HS-5 (cell line): ENCODE data around the gene UNC119.

ENCODE experiments used
- DNase-seq: peaks from one replicate; pipeline ENCODE4 v3.0.0-alpha.2; 2012; ENCODE audit warnings: low read depth

UNC119 gene

DNA sequence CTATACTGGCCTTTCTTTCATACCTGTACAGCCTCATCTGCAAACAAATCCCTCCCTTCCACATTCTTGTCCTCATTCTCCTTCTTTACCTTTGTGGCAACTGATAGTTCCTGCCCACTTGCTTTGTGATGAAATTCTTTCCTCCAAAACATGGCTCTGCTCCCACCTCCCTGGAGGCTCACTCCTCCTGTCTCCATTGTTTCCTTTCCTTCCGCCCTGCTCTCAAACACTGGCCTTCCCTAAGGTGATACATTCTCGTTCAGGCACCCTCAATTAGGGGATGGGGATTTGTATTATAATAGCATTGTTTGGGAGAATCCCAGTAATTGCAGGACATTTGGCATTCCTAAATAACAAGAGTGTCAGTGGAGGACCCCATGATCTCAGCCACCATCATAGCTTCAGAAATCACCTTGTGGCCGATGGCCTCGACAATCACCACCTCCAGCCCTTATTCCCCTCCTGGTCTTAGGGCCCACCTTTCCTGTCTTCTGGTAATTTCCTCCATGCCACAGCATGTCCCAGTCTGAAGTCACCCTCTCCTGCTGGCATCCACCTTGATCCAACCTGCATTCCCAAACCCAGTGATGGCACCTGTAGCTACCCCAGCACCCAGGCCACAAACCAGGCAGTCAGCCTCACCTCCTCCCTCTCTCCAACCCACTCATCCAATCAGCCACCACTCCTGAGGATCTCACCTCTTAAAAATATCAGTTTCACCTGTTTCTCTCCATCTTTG is 7.9 kb downstream of the UNC119 start:
- no peak for DNase-seq

DNA sequence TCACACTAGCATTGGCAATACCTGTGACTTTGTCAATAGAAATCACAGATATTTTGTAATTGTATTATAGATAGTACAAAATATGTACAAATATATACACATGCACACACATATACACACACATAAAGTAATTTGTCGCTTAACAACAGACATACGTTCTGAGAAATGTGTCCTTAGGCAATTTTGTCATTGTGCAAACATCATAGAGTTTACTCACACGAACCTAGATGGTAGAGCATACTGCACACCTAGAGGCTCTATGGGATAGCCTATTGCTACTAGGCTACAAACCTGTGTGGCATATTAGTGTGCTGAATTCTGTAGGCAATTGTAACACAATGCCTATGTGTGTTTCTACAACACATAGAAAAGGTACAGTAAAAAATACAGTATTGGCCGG is 11.0 kb downstream of the UNC119 start:
- DNase-seq: no peak

DNA sequence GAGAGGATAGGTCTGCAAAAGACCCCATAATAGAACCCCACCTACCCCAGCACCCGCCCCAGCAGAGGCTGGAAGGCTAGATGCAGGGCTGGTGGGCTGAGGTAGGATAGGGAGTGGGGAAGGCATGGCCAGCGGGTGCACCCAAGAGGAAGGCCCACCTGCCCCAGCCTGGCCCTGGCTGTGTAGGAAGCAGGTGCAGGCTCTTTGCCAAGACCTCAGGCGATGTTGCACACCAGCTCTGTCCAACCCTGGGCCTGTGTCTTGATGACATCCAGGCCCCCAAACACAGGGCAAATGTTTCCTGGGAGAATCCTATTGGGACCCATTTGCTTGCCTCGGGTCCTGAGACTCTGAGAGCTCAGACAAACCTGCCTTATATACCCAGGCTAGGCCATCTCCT is 12.2 kb downstream of the UNC119 start:
- DNase-seq: no peak

DNA sequence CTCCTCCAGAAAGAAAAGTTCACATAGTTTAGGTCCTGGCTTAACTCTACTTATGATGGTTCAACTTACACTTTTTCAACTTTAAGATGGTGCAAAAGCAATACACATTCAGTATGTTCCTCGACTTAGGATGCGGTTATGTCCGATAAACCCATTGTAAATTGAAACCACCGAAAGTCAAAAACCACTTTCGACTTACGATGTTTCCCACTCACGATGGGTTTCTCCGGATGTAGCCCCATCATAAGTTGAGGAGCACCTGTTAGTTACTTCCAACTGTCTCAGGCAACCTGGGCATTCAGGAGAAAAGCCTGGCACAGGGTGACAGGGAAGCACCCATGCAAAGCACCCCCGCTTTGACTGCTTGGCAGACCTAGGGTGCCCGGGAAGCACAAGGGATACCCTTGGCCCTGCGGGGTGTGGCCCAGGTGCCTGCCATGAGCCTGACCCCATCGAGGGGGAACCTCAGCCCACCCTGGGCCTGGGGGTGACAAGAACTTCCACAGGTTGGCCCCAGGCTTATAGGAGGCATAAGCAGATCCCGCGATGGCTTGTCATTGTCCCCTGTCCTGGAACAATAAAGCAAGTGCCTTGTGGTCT is 14.0 kb downstream of the UNC119 start:
- DNase-seq: no peak

DNA sequence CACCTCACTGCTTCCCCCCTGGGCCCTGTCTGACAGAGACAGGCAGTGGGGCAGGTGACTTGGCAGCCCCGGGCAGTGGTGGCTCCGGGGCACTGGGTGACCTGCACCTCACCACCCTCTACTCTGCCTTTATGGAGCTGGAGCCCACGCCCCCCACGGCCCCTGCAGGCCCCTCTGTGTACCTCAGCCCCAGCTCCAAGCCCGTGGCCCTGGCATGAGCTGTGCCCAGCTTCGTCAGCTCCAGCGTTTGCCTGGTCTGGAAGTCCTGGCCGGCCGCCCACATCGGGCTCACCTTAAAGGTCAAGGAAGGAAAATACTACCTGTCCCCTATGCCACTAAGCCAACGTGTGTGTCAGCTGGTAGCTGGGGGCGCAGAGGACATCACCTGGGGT is 15.2 kb downstream of the UNC119 start:
- no peak for DNase-seq

DNA sequence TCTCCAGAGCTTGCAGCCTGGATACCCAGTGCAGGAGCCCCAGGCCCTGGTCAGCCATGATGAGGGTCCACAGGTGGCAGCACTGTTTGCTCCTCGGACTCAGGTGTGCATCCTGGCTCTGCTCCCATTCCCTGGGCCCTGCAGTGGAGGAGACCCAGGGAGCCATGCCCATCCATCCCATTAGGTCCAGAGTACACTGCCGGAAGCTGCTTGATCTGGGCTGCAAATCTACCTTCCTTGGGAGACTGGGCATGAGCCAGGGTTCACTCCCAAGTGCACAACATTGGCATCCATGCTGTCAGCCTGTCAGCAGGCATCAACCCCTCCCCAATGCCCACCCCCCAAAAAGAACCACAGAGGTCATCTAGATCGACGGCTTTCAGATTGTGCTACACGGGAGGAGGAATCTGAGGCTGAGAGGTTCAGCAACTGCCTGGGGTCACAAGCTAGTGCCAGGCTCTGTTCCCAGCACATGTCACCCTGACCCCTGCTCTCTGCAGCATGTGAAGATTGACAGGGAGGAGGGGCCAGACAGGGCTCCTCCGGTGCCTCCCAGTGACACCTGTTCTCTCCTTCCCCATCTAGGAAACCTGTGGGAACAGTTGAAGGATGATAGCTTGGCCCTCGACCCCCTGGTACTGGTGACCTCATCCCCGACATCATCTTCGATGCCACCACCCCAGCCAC is 15.7 kb downstream of the UNC119 start:
- DNase-seq: no peak

DNA sequence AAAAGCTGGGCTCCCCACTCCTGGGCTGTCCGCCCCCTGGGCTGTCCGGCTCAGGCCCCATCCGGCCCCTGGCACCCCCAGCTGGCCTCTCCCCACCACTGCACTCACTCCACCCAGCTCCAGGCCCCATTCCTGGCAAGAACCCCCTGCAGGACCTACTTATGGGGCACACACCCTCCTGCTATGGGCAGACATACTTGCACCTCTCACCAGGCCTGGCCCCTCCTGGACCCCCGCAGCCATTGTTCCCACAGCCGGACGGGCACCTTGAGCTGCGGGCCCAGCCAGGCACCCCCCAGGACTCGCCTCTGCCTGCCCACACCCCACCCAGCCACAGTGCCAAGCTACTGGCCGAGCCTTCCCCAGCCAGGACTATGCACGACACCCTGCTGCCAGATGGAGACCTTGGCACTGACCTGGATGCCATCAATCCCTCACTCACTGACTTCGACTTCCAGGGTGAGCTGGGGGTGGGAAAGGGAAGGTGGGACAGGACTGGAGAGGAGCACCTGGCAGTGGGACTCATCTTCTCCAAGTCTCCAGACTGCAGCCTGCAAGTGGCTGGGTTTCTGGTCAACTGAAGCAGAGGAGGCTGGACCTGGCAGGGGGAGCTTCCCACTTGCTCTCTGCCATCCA is 17.6 kb downstream of the UNC119 start:
- DNase-seq: no peak

DNA sequence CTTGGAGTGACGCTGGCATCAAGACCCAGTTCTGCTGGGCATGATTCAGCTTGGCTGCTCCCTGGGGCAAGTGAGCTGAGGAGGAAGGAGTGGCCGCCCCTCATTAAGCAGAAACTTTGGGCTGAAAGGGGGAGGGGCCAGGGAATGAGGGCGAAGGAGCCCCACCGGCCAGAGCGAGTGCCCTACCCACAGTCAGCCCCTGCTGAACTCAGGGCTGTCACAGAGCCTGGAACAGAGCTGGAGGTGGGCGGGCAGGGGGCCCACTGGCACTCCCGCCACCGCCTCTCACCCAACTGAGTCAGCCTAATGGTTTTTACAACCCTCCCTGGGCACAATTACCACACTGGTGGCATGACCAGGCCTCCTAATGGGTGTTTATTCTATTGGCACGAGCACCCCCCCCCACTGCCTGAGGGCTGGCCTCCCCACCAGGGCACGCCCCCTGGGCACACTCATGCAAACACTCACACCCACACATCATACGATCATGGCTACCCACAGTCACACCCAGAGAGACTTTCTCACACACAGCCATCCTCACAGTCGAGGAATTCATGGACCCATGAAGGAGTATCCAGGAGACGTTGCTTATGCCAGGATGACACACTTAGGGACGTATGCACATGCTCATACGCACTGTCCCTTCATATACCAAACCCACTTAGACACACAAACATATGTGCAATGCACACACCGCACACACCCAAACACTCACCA is 19.2 kb downstream of the UNC119 start:
- DNase-seq: no peak

DNA sequence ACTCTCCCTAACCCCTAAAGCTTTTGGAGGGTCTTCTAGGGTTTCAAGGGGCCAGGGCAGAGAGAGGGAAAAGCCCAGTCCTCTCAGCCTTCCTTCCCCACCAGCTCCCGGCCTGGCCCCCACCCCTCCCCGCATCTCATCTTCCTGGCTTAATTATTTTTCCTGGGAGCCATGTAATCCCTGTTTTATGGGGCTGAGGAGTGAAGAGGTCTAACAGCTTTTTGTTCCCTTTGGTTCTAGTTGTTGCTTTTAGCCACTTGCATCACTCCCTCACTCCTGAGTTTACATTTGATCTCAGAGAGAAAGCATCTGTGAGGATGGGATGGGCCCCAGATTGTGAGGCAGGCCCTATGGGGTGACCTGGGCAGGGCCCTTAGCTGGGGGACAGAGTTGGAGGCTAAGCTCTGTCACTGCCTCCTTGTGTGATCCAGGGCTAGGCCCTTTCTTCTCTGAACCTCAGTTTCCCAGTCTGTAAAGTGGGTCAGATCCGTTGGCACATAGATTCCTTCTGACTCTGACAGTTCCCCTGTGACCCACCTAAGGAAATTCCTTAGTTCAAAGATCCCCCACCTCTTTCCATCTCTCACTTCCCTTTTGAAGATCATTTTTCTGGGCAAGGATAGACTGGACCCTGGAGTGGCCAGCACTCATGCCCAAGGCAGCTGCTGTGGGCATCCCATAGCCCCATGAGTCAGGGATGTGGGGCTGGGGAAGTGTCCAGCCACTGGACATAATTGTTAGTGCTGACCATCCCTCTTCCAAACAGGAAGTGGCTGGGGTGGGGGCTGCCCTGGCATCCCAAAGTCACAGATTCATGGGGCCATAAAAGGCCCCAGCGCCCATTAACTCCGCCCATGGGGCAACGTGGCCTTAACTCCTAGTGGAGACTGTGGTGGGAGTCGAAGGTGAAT is 20.1 kb downstream of the UNC119 start:
- no peak for DNase-seq

DNA sequence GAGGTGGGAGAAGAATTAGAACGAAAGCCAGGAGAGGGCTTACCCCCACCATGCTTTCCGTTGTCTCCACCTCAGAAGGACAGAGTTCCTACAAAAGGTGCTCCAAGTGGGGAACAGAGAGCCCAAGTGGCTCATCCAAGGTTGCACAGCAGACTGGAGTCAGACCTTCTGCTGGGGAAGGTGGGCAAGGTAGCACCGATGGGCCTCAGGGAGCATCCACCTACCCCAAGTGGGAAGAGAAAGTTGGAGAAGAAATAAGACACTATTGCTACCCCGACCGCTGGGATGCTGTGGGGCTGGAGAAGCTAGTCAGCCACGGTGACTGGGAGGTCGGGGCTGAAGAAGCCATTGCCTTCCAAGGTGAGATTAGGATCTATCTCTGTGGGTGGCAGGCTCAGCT is 21.5 kb downstream of the UNC119 start:
- no peak for DNase-seq

DNA sequence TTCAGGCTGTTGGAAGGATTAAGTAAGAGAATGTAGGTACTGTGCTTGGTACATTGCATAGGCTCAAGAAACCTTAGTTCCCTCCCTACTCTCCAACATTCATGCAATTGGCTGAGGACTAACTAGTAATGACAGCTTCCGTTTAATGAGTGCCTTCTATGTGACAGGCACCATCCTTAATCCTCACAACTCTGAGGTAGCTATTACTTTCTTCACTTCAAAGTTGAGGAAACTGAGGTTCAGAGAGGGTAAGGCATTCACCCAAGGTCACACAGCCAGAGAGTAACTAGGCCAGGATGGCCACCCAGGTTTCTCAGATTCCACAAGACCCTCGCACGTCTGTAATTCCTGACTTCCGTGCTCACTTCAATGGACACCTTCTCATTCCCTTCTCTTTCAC is 22.2 kb downstream of the UNC119 start:
- no peak for DNase-seq

DNA sequence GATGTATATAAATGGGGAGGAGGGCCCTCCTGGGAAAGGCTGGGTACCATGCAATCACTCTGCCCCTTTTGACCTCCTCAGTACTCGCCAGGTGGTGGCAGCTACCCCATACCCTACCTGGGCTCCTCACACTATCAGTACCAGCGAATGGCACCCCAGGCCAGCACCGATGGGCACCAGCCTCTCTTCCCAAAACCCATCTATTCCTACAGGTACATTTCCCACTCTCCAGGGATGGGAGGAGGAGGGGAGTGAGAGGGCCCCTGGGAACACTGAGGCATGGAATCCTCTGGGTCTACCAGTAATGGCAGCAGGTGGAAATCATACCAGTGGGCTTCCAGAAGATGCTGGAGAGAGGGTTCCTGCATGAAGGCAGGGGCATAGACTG is 23.4 kb downstream of the UNC119 start:
- no peak for DNase-seq

DNA sequence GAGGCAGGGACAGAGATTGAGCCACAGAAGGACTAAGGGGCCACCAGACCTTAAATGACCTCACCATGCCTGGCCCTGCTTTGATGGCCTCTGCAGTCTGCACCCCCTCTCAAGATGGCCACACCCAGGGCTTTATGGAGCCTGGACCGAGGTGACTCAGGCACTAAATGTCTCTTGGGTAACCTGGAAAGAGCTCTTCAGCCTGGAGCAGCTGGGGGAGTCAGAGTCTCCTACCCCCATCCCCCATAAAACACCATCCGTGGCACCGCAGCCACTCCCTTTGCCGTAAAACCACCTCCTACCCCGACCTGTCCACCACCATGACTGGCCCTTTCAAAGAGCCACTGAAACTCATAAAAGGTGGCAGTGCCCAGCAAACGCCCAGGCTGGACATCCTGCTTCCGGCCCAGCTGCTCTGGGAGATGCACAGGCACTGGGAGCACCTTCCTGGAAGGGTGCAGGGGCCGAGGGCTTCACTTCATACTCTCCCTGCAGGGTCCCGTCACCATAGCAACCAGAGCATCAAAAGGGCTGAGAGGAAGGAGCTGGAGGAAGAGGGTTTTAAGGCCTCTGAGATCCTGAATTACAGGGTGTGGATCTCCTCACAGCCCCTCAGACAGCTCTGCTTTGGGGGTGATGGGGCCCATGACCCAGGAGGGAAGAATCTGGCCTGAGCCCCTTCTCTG is 24.0 kb downstream of the UNC119 start:
- no peak for DNase-seq

DNA sequence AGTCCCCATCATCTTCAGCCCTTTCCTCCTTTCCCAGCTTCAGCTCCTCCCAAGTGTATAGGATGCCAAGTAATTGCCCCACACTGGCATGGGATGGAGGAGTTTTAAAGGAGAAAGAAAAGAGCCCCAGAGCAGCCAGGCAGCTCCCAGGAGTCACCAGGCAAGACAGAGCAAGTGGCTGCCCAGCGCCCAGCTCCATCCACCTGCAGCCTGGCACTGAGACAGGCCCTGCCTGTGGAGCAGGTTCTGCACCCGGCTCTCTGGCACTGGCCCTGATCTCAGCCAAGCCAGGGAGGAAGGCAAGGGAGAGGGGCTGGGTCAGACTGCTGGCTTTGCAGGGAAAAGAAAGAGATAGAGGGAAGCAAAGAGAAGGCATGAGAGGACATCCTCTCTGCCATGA is 24.6 kb downstream of the UNC119 start:
- DNase-seq: no peak

DNA sequence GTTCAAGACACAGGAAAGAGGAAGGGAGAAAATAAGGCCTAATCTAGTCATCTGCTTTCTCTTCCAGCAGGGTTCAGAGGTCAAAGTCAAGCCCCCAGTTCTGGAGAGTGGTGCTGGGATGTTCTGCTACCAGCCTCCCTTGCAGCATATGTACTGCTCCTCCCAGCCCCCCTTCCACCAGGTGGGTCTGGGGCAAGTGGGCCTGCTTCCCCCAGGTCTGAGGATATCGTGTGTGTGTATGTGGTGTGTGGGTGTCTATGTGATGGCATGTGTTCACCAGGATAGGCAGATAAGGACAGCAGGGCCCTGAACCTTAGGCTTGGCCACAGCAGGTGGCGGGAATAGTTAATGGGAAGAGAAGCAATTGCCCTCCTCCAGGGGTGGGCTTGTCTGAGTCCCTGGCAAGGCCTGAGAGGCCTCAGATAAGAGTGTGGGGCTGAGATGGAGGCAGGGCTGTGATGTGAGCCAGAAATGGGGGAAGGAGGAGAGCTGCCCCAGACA is 25.2 kb downstream of the UNC119 start:
- DNase-seq: no peak

DNA sequence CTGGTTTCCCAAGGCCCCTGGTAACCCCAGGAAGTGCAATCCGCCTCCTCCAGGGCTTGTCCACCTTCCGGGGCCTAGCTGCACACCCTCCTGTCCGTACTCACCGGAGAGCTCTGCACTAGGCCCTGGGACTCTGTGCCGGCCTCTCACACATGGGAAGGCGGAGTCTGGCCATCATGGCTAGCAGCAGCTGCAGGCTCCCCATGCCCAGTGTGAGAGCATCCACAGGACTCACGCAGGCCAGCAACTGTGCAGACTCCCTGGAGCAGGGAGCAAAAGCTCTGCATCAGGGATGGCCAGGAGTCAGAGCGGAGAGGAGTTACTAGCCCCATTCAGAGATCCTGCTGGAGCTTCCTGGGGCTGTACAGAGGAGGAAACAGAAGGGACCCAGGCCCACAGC is 26.0 kb downstream of the UNC119 start:
- no peak for DNase-seq

DNA sequence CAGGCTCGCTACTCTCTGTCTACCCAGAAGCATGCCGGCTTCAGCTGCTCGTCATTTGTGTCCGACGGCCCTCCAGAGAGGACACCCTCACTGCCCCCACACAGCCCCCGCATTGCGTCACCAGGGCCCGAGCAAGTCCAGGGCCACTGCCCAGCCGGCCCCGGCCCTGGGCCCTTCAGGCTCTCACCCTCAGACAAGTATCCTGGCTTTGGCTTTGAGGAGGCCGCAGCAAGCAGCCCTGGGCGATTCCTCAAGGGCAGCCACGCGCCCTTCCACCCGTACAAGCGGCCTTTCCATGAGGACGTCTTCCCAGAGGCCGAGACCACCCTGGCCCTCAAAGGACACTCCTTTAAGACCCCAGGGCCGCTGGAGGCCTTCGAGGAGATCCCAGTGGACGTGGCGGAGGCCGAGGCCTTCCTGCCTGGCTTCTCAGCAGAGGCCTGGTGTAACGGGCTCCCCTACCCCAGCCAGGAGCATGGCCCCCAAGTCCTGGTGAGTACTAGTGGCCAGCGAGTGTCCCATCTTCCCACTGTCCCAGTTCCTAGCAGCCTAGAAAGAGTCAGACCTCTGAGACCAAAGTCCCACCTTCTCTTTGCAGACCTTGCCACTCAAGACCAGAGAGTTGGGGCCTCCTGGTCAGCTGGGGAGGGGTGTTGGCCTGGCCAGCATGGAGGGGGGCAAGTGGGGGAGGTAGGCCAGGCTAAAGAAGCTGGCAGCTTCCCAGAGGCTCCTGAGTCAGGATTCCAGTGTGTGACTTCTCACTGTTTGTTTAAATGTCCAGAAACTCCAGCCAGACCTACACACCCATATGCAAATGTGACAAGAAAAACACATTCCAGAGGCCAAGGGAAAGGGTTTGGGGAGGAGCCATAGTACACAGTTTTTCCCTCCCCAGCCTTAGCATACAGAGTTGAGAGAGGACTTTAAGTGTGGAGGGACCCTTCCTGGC is 27.7 kb downstream of the UNC119 start:
- DNase-seq: peak; percentile 8

DNA sequence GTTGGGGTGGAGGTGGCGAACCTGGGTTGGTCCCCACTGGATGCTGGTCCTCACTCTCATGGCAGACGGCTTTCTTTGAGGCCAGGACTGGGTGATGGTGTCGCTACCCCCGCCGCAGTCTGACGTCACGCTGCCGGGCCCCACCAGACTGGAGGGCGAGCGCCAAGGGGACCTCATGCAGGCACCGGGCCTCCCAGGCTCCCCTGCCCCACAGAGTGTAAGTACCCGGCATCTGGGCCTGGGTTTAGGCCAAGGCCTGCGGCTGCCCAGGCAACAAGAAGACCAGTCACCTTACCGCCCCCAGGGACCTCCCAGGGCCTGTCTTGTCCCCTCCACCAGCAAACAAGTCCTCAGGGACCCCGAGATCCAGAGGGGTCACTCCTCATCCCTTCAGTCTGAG is 28.5 kb downstream of the UNC119 start:
- DNase-seq: no peak

DNA sequence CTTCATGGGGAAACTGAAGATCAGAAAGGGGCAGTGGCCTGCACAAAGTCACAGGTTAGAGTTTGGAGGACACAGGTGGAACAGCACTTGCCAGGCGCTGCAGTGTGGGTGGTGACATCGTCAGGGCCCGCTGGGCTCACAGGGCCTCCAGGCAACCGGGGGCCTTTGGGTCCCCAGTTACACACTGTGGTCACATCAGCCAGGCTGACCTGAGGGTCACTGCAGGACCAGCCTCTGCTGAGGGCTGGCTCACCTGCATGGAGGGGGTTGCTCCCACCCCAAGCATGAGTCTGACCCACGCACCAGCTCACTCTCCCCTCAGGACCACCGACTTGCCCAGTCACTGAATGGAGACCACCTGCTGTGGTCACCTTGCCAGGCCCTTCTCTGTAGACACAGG is 29.2 kb downstream of the UNC119 start:
- DNase-seq: no peak
